Progenitor cell of endocrine pancreas (in vitro differentiated cells): Measurements from ENCODE around the gene GNE. TPM values are rescaled to one million over a fixed set of nuclear protein-coding genes. Genes with fewer than 3 reads are reported as not detected.

Experiments used
- DNase-seq: peaks from one replicate; pipeline ENCODE4 v3.0.0; 2021; ENCODE audit warnings: low spot score; ENCODE audit not compliant: unreplicated experiment
- H3K27ac Mint-ChIP-seq: 2 replicates; pipeline ENCODE4 v1.8.0; 2021; ENCODE audit warnings: mild to moderate bottlenecking, moderate library complexity, mixed read lengths
- H3K27me3 Mint-ChIP-seq: 2 replicates; pipeline ENCODE4 v1.8.0; 2021; ENCODE audit warnings: mixed read lengths
- H3K36me3 Mint-ChIP-seq: 2 replicates; pipeline ENCODE4 v1.8.0; 2022; ENCODE audit warnings: mixed read lengths; ENCODE audit not compliant: insufficient read depth
- H3K4me1 Mint-ChIP-seq: 2 replicates; pipeline ENCODE4 v1.8.0; 2021; ENCODE audit warnings: low read depth, mixed read lengths
- H3K4me3 Mint-ChIP-seq: 2 replicates; pipeline ENCODE4 v1.8.0; 2021; ENCODE audit warnings: low read depth, mild to moderate bottlenecking, moderate library complexity, mixed read lengths
- H3K9me3 Mint-ChIP-seq: 2 replicates; pipeline ENCODE4 v1.8.0; 2021; ENCODE audit warnings: low read depth, mixed read lengths
- CTCF ChIP-seq: fragments of 200-600 bp; sonication (generic); IDR thresholded peaks from one replicate; pipeline ENCODE4 v1.5.0; 2021; ENCODE audit warnings: antibody characterized with exemption, mild to moderate bottlenecking; ENCODE audit not compliant: unreplicated experiment
- total RNA-seq: library from RNA; stranded (reverse); gene quantifications from 2 replicates; pipeline ENCODE4 v1.2.1, GENCODE V29; 2021

Gene GNE
- total RNA-seq, 1 donor from 2014 or later = 9.9 TPM

GRCh38 chr9:36217256-36217968, 40.8 kb downstream of the GNE start:
- H3K27me3 Mint-ChIP-seq = no peaks in the 10 kb centered on the region
- TF ChIP-seq CTCF = no peak
- peaks cover 19% of the 10 kb centered on the region for H3K36me3 Mint-ChIP-seq
- H3K4me1 Mint-ChIP-seq = no peaks in the 10 kb centered on the region
- no peak overlapping the region for H3K27ac Mint-ChIP-seq
- H3K4me3 Mint-ChIP-seq = no peak overlapping the region
- no peaks in the 10 kb centered on the region for H3K9me3 Mint-ChIP-seq
- DNase-seq = no peak

DNA sequence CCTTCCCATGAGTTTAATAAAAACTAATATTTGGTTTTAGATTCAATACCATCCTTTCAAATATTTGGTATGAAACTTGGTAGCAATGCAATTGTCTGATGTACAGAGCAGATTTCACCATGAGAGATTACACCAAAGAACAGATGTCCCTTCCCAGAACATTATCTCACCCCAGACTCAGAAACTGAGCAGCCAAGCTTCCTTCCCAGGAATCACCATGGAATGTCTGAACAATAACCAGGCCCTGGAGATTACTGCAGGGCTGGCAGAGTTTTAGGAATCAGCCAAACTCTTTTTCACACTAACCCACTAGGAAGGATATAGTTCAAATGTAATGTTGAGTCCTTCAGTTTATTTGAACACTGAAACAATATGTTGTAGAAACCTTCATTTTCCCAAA, 43.7 kb downstream of the GNE start:
- no peaks in the 10 kb centered on the region for H3K4me1 Mint-ChIP-seq
- H3K27ac Mint-ChIP-seq = peak overlapping the region; percentile 70
- no peaks in the 10 kb centered on the region for H3K27me3 Mint-ChIP-seq
- DNase-seq = no peak
- peaks cover 16% of the 10 kb centered on the region for H3K36me3 Mint-ChIP-seq
- TF ChIP-seq CTCF = no peak
- no peaks in the 10 kb centered on the region for H3K9me3 Mint-ChIP-seq
- no peak overlapping the region for H3K4me3 Mint-ChIP-seq

DNA sequence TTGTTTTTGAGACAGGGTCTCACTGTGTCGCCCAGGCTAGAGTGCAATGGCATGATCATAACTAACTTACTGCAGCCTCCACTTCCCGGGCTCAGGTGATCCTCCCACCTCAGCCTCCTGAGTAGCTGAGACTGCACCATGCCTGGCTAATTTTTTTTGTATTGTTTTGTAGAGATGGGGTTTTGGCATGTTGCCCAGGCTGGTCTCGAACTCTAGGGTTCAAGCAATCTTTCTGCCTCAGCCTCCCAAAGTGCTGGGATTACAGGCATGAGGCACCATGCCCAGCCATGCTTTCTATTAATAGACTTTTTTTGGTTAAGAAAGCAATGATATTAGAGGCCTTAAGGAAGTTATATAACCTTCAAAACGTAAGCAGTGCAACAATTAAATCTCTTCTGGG, 44.3 kb downstream of the GNE start:
- Mint-ChIP-seq H3K27ac (no peak overlapping the region), H3K4me1 (no peaks in the 10 kb centered on the region), H3K27me3 (no peaks in the 10 kb centered on the region), H3K36me3 (peaks cover 15% of the 10 kb centered on the region), H3K9me3 (no peaks in the 10 kb centered on the region), H3K4me3 (no peak overlapping the region)
- no peak for TF ChIP-seq CTCF
- DNase-seq = no peak

GRCh38 chr9:36213387-36213786, 44.9 kb downstream of the GNE start:
- Mint-ChIP-seq H3K36me3 (peaks cover 10% of the 10 kb centered on the region), H3K27ac (peak overlapping the region; percentile 84), H3K27me3 (no peaks in the 10 kb centered on the region), H3K4me3 (no peak overlapping the region), H3K9me3 (no peaks in the 10 kb centered on the region), H3K4me1 (no peaks in the 10 kb centered on the region)
- no peak for TF ChIP-seq CTCF
- no peak for DNase-seq

DNA sequence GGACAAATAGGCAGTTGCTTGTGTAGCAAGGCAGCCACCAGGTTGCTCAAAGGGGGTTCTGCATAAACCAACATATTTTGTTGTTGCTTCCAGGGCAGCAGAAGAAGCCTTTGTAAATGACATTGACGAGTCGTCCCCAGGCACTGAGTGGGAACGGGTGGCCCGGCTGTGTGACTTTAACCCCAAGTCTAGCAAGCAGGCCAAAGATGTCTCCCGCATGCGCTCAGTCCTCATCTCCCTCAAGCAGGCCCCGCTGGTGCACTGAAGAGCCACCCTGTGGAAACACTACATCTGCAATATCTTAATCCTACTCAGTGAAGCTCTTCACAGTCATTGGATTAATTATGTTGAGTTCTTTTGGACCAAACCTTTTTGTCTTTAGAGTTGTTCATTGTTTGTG, 46.7 kb downstream of the GNE start:
- no peak for TF ChIP-seq CTCF
- Mint-ChIP-seq H3K27me3 (no peaks in the 10 kb centered on the region), H3K4me1 (peaks cover 6% of the 10 kb centered on the region), H3K4me3 (no peak overlapping the region), H3K27ac (no peak overlapping the region), H3K9me3 (no peaks in the 10 kb centered on the region), H3K36me3 (peaks cover 18% of the 10 kb centered on the region)
- no peak for DNase-seq
